Nephron (organoid): ENCODE data around the gene BTF3L4.

Source experiments
- H3K27ac Mint-ChIP-seq, 3 experiments: 2 replicates each; pipeline ENCODE4 v1.8.0; 2020; ENCODE audit warnings: mixed read lengths in 3 of 3, mild to moderate bottlenecking in 2 of 3, moderate library complexity in 1 of 3
- H3K27me3 Mint-ChIP-seq: 2 replicates; pipeline ENCODE4 v1.8.0; 2021; ENCODE audit warnings: low read depth, mild to moderate bottlenecking, moderate library complexity, mixed read lengths
- H3K36me3 Mint-ChIP-seq: 2 replicates; pipeline ENCODE4 v1.8.0; 2020; ENCODE audit warnings: low read depth, mixed read lengths
- H3K4me1 Mint-ChIP-seq: 2 replicates; pipeline ENCODE4 v1.8.0; 2020; ENCODE audit warnings: mixed read lengths
- H3K4me3 Mint-ChIP-seq, 3 experiments: 2 replicates each; pipeline ENCODE4 v1.8.0; 2020; ENCODE audit warnings: mild to moderate bottlenecking in 3 of 3, mixed read lengths in 3 of 3, moderate library complexity in 2 of 3
- H3K9me3 Mint-ChIP-seq: 2 replicates; pipeline ENCODE4 v1.8.0; 2020; ENCODE audit warnings: mixed read lengths
- CTCF ChIP-seq, 3 experiments: fragments of 200-600 bp; sonication (generic); IDR thresholded peaks; one replicate each; pipeline ENCODE4 v1.5.0; 2021; ENCODE audit warnings: antibody characterized with exemption in 3 of 3; ENCODE audit not compliant: unreplicated experiment in 3 of 3

BTF3L4 gene

GRCh38 chr1:52054496-52055065 lies 1.5 kb upstream of the BTF3L4 start:
- no peak for TF ChIP-seq CTCF (IDR thresholded peaks at IDR 0.05; ENCODE audit: unreplicated experiment in 3 of 3)
- peak overlapping the region; percentile 94 to 98 (median 96) for H3K27ac Mint-ChIP-seq
- peak overlapping the region; percentile 93 to 97 (median 97) for H3K4me3 Mint-ChIP-seq
- H3K27me3 Mint-ChIP-seq: no peaks in the 10 kb centered on the region
- peaks cover 45% of the 10 kb centered on the region for H3K4me1 Mint-ChIP-seq
- H3K36me3 Mint-ChIP-seq: peaks cover 10% of the 10 kb centered on the region
- no peaks in the 10 kb centered on the region for H3K9me3 Mint-ChIP-seq

GRCh38 chr1:52055066-52055865 lies 829 bp upstream of the BTF3L4 start, which contains the start of gene TXNDC12:
Gene TXNDC12 (minus strand): TSS chr1:52055191. CDS start chr1:52055096, 95 bp downstream.
- TF ChIP-seq CTCF (IDR thresholded peaks at IDR 0.05; ENCODE audit: unreplicated experiment in 3 of 3): no peak
- Mint-ChIP-seq H3K9me3 (no peaks in the 10 kb centered on the region), H3K4me1 (peaks cover 45% of the 10 kb centered on the region), H3K27ac (peak within 1 kb of the TSS; percentile 94 to 98 (median 96)), H3K27me3 (no peaks in the 10 kb centered on the region), H3K4me3 (peak within 1 kb of the TSS; percentile 93 to 97 (median 97)), H3K36me3 (peaks cover 17% of the 10 kb centered on the region)

GRCh38 chr1:52055866-52056162 lies 281 bp upstream of the BTF3L4 start:
- H3K9me3 Mint-ChIP-seq: no peaks in the 10 kb centered on the region
- peaks cover 45% of the 10 kb centered on the region for H3K4me1 Mint-ChIP-seq
- TF ChIP-seq CTCF (IDR thresholded peaks at IDR 0.05; ENCODE audit: unreplicated experiment in 3 of 3): no peak
- peak overlapping the region; percentile 94 to 98 (median 96) for H3K27ac Mint-ChIP-seq
- no peaks in the 10 kb centered on the region for H3K27me3 Mint-ChIP-seq
- H3K4me3 Mint-ChIP-seq: peak overlapping the region; percentile 93 to 97 (median 97)
- peaks cover 23% of the 10 kb centered on the region for H3K36me3 Mint-ChIP-seq

GRCh38 chr1:52056937-52057231 lies 789 bp downstream of the BTF3L4 start:
- H3K4me3 Mint-ChIP-seq: peak overlapping the region; percentile 93 to 100 (median 99)
- H3K9me3 Mint-ChIP-seq: no peaks in the 10 kb centered on the region
- peaks cover 45% of the 10 kb centered on the region for H3K4me1 Mint-ChIP-seq
- H3K27me3 Mint-ChIP-seq: no peaks in the 10 kb centered on the region
- peak overlapping the region; percentile 94 to 98 (median 96) for H3K27ac Mint-ChIP-seq
- peaks cover 26% of the 10 kb centered on the region for H3K36me3 Mint-ChIP-seq
- TF ChIP-seq CTCF (IDR thresholded peaks at IDR 0.05; ENCODE audit: unreplicated experiment in 3 of 3): no peak

- H3K36me3 Mint-ChIP-seq: peaks cover 25% of the 10 kb centered on the region
- H3K27me3 Mint-ChIP-seq: no peaks in the 10 kb centered on the region
- H3K4me1 Mint-ChIP-seq: peaks cover 43% of the 10 kb centered on the region
Measured at GRCh38 chr1:52057255-52057654, 1.2 kb downstream of the BTF3L4 start.

More at GRCh38 chr1:52057255-52057654, 1.2 kb downstream of the BTF3L4 start:
- H3K4me3 Mint-ChIP-seq: peak overlapping the region; percentile 93 to 100 (median 99)
- TF ChIP-seq CTCF (IDR thresholded peaks at IDR 0.05; ENCODE audit: unreplicated experiment in 3 of 3): no peak
- no peaks in the 10 kb centered on the region for H3K9me3 Mint-ChIP-seq
- H3K27ac Mint-ChIP-seq: peak overlapping the region; percentile 94 to 98 (median 96)
